NCI-H2227 (cell line): Measurements from ENCODE around the gene C11orf58.

ENCODE experiments used
- DNase-seq: peaks from one replicate; lab custom pipeline; 2025; ENCODE audit not compliant: unreplicated experiment; lab: John Stamatoyannopoulos, UW

The C11orf58 gene

GRCh38 chr11:16784097-16784496, 45.6 kb downstream of the C11orf58 start:
- DNase-seq, result peak; percentile 38

- no peak for DNase-seq
These were observed 46.2 kb downstream of the C11orf58 start for GRCh38 chr11:16784666-16785065.

- peak; percentile 83 for DNase-seq
These were observed 47.2 kb downstream of the C11orf58 start for GRCh38 chr11:16785520-16786128.

- no peak for DNase-seq
These were observed 47.7 kb downstream of the C11orf58 start for GRCh38 chr11:16786131-16786530.

- DNase-seq, result no peak
These were observed 48.7 kb downstream of the C11orf58 start for GRCh38 chr11:16787035-16787742.

GRCh38 chr11:16788141-16789062, 50.0 kb downstream of the C11orf58 start:
- DNase-seq, result peak; percentile 68

- DNase-seq, result no peak
These were observed 50.6 kb downstream of the C11orf58 start for GRCh38 chr11:16789063-16789420.

GRCh38 chr11:16789560-16790485, 51.4 kb downstream of the C11orf58 start:
- DNase-seq, result no peak

GRCh38 chr11:16790486-16791190, 52.2 kb downstream of the C11orf58 start:
- DNase-seq, result no peak

- DNase-seq, result no peak
These were observed 52.9 kb downstream of the C11orf58 start for GRCh38 chr11:16791191-16791961.

GRCh38 chr11:16792426-16792825, 54.0 kb downstream of the C11orf58 start:
- no peak for DNase-seq

- no peak for DNase-seq
These were observed 54.6 kb downstream of the C11orf58 start for GRCh38 chr11:16793009-16793408.

GRCh38 chr11:16793511-16793910, 55.1 kb downstream of the C11orf58 start:
- DNase-seq, result no peak

GRCh38 chr11:16794047-16794818, 55.8 kb downstream of the C11orf58 start:
- DNase-seq, result no peak

GRCh38 chr11:16795146-16795545, 56.7 kb downstream of the C11orf58 start:
- no peak for DNase-seq

- DNase-seq, result no peak
These were observed 57.9 kb downstream of the C11orf58 start for GRCh38 chr11:16796311-16796710.

GRCh38 chr11:16797776-16798175, 59.3 kb downstream of the C11orf58 start:
- no peak for DNase-seq

GRCh38 chr11:16799221-16799620, 60.8 kb downstream of the C11orf58 start:
- no peak for DNase-seq

GRCh38 chr11:16799890-16800289, 61.4 kb downstream of the C11orf58 start:
- peak; percentile 74 for DNase-seq
